BE2C (cell line): ENCODE measurements around the gene VEPH1.

Source experiments
- DNase-seq: peaks from one replicate; pipeline ENCODE4 v3.0.0-alpha.2; 2020
- H3K27me3 ChIP-seq: fragments of 250-450 bp; sonication (Bioruptor Pico); 2 replicates; pipeline ENCODE4 v1.5.1; 2020; ENCODE audit warnings: mild to moderate bottlenecking
- H3K36me3 ChIP-seq: fragments of 250-450 bp; sonication (Bioruptor Pico); 2 replicates; pipeline ENCODE4 v1.5.1; 2020; ENCODE audit warnings: mild to moderate bottlenecking
- H3K4me1 ChIP-seq: fragments of 250-450 bp; sonication (Bioruptor Pico); 2 replicates; pipeline ENCODE4 v1.5.1; 2020
- H3K4me3 ChIP-seq: 2 replicates; pipeline ENCODE4 v1.5.1; 2011; ENCODE audit warnings: low read depth, low read length
- H3K9me3 ChIP-seq: fragments of 250-450 bp; sonication (Bioruptor Pico); 2 replicates; pipeline ENCODE4 v1.5.1; 2020
- TF ChIP-seq, protein P1 (sequence below): IDR thresholded peaks from 2 replicates; pipeline ENCODE4 v1.5.1; 2012; ENCODE audit warnings: mild to moderate bottlenecking, low read depth, low read length

Gene VEPH1

DNA sequence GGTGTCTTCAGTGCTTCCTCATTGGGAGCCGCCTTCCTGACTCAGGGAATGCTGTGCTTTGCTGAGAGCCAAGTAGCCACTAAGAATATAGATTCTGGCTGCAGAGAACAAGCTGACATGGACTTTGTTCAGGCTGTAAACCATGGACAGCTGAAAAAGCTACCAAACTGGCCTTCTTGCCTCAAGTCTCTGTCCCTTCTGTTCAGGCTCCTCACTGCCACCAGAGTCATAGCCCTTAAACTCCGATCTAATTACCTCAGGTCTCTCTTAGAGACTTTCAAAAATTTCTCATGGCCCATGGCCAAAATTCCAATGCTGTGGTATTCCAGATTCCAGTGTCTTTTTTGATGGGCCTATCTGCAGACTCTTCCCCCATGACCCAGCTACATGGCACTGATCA is 86.0 kb downstream of the VEPH1 start:
- TF ChIP-seq, protein P1, sequence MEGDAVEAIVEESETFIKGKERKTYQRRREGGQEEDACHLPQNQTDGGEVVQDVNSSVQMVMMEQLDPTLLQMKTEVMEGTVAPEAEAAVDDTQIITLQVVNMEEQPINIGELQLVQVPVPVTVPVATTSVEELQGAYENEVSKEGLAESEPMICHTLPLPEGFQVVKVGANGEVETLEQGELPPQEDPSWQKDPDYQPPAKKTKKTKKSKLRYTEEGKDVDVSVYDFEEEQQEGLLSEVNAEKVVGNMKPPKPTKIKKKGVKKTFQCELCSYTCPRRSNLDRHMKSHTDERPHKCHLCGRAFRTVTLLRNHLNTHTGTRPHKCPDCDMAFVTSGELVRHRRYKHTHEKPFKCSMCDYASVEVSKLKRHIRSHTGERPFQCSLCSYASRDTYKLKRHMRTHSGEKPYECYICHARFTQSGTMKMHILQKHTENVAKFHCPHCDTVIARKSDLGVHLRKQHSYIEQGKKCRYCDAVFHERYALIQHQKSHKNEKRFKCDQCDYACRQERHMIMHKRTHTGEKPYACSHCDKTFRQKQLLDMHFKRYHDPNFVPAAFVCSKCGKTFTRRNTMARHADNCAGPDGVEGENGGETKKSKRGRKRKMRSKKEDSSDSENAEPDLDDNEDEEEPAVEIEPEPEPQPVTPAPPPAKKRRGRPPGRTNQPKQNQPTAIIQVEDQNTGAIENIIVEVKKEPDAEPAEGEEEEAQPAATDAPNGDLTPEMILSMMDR: no peak

DNA sequence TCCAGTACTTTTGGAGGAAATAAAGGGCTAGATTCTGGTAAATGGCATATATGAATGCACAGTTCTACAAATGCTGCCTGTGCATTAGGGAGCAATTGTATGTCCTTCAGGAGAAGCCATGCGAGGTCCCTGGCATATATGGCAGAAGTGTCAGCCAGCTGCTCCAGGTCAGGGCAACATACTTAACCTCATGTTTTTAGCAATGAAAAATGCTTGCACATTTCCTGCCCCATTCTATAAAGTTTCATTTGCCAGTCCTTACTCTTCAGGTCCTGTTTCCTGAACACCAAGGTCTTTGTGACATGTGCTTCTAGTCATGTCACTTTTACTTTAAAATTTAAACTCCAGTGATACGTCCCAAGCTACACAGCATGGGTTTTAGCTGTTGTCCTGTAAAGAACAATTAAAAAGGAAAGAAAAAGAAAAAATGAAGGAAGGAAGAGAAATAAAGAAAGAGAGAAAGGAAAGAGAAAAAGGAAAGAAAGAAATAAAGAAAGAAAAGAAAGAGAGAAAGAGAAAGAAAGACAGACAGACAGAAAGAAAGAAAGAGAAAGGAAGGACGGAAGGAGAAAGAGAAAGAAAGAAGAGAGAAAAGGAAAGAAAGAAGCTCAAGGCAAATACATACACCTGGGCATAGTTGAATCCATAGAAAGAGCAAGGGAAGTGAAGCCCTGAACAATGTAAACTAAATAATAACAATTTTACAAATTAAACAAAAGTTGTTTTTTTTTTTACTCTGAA is 86.7 kb downstream of the VEPH1 start:
- DNase-seq: no peak

More for the DNA sequence above, 86.0 kb downstream of the VEPH1 start:
- no peaks in the 10 kb centered on the region for H3K27me3 ChIP-seq
- no peak overlapping the region for H3K4me3 ChIP-seq
- no peak for DNase-seq
- no peaks in the 10 kb centered on the region for H3K36me3 ChIP-seq
- no peaks in the 10 kb centered on the region for H3K9me3 ChIP-seq
- H3K4me1 ChIP-seq: no peaks in the 10 kb centered on the region

DNA sequence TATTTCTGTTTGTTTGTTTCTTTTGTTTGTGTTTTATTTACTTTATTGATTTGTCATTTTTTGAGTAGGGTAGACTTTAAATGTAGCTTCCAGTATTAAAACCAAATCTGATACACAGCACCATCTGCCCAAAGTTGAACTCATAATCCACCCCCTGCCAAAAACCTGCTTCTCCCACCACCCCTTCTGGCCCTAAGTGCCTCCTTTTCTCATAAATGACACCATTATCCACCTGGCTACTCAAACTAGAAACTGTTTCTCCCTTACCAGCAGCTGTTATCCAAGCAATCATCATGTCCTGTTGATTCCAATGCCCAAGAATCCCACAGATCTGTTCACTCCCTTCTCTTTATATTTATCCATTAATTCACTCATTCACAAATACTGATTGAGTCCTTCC is 88.4 kb downstream of the VEPH1 start:
- no peaks in the 10 kb centered on the region for H3K27me3 ChIP-seq
- no peaks in the 10 kb centered on the region for H3K36me3 ChIP-seq
- no peaks in the 10 kb centered on the region for H3K4me1 ChIP-seq
- H3K4me3 ChIP-seq: no peak overlapping the region
- DNase-seq: no peak
- TF ChIP-seq, protein P1: no peak
- H3K9me3 ChIP-seq: no peaks in the 10 kb centered on the region

More for the DNA sequence above, 86.7 kb downstream of the VEPH1 start:
- Histone ChIP-seq H3K36me3 (no peaks in the 10 kb centered on the region), H3K4me1 (no peaks in the 10 kb centered on the region), H3K27me3 (no peaks in the 10 kb centered on the region), H3K9me3 (no peaks in the 10 kb centered on the region), H3K4me3 (no peak overlapping the region)
- TF ChIP-seq, protein P1: no peak

DNA sequence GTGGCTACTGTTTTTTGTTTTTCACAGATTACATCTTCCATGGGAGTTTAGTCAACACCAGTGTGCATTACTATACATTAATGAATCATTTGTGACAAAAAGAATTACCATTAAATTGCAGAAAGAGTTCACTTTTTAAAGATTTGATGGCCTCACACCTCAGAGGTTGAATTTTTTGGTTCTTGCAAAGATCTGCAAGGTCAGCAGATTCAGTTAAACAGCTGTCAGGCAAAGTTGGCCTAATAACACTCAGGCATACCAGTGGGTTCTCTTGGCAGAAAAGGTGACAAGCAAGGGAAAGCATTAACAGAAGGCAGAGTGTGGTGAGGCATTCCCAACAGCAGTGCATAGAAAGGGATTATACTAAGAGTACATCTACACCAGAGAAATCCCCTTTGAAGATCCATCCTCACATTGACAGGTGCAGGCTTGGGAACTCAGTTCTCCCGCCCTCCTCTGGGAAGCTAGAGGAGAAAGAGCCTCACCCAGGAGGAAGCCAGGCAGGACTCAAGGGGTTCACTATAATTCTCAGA is 90.8 kb downstream of the VEPH1 start:
- TF ChIP-seq, protein P1: no peak
- Histone ChIP-seq H3K36me3 (no peaks in the 10 kb centered on the region), H3K27me3 (no peaks in the 10 kb centered on the region), H3K9me3 (no peaks in the 10 kb centered on the region), H3K4me3 (no peak overlapping the region), H3K4me1 (no peaks in the 10 kb centered on the region)
- DNase-seq: no peak

DNA sequence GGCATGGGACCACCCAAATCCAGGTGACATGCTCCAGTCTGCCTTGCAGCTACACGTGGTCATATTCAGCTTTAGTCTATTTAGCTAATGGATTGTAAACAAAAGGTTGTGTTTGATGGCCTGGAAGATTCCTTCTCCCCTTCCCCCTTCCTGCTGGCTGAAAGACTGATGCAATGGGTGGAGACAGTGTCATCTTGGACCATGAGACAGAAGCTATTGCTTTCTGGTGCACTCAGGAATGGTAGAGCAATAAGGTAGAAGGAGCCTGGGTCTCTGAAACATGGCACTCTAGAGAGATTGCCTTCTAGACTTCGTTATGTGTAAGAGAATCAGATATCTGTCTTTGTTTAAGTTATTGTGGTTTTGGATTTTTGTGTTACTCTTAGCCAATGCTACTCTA is 92.3 kb downstream of the VEPH1 start:
- no peaks in the 10 kb centered on the region for H3K27me3 ChIP-seq
- H3K4me1 ChIP-seq: no peaks in the 10 kb centered on the region
- DNase-seq: no peak
- H3K4me3 ChIP-seq: no peak overlapping the region
- no peaks in the 10 kb centered on the region for H3K36me3 ChIP-seq
- no peaks in the 10 kb centered on the region for H3K9me3 ChIP-seq
- TF ChIP-seq, protein P1: no peak

DNA sequence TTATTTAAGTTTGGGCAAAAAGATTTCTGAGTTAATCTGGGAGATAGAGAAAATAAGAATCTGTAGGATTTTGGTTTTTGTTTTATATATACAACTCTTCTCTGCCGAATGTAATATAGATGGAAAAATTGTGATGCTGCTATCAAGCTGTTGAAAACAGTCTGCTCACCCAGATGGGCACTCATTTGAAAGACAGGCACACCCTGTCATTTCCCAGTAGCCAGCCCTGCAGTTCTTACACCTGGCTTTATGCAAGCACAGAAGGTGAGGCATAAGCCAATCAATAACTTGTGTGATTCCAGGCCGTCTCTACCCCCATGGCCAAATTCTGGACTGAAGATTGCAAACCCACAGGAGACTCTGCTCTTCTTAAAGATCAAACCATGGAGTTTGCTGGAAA is 93.7 kb downstream of the VEPH1 start:
- DNase-seq: no peak
- TF ChIP-seq, protein P1: no peak
- Histone ChIP-seq H3K9me3 (no peaks in the 10 kb centered on the region), H3K4me3 (no peak overlapping the region), H3K36me3 (no peaks in the 10 kb centered on the region), H3K27me3 (no peaks in the 10 kb centered on the region), H3K4me1 (no peaks in the 10 kb centered on the region)
